K562 (cell line): ENCODE measurements around the gene PRRG4. TPM values are rescaled to one million over a fixed set of nuclear protein-coding genes. Genes with fewer than 3 reads are reported as not detected.

ENCODE experiments used
- EHMT2 ChIP-seq: fragments of 450-650 bp; IDR thresholded peaks from 2 replicates; pipeline ENCODE4 v1.6.1; 2018; ENCODE audit warnings: antibody characterized with exemption
- HDGF ChIP-seq: fragments of 450-650 bp; IDR thresholded peaks from 2 replicates; pipeline ENCODE4 v1.6.1; 2016
- KDM4B ChIP-seq, 2 experiments: fragments of 450-650 bp in 1 of 2; sonication (generic) in 1 of 2; IDR thresholded peaks; 2 replicates each; pipeline ENCODE4 v1.6.1; 2016 to 2017; ENCODE audit warnings: borderline replicate concordance in 2 of 2, antibody characterized with exemption in 1 of 2, low read depth in 1 of 2, mild to moderate bottlenecking in 1 of 2
- RCOR1 ChIP-seq, 2 experiments: IDR thresholded peaks; 2 replicates each; pipeline ENCODE4 v1.6.1; 2012; ENCODE audit warnings: low read depth in 2 of 2, low read length in 2 of 2, borderline replicate concordance in 1 of 2, improper control_type of control experiment in 1 of 2
- ZNF311 ChIP-seq: fragments of 250-450 bp; sonication (Bioruptor Pico); IDR thresholded peaks from 2 replicates; pipeline ENCODE4 v1.4.0; 2020; ENCODE audit warnings: mild to moderate bottlenecking, moderate library complexity
- polyA plus RNA-seq, 8 experiments: library from polyadenylated mRNA; depleted of rRNA in 4 of 8; stranded (reverse) in 5 of 8; unstranded in 3 of 8; fragments of >200 nt; fragmentation: Nextera tagmentation in 2 of 8; fragmentation: Illumina TruSeq in 1 of 8; extraction: Ambion mirVana in 2 of 8; extraction: Trizol in 1 of 8; gene quantifications; 2 replicates each; pipeline versions ENCODE4 v1.2.1 to v1.2.3, GENCODE V29; 2011 to 2014; ENCODE audit warnings: inconsistent platforms in 1 of 8, missing spikeins in 1 of 8
- total RNA-seq, 7 experiments: library from RNA; depleted of rRNA in 6 of 7; stranded (reverse); fragments of >200 nt in 6 of 7; fragmentation: Illumina TruSeq in 2 of 7; extraction: Trizol in 2 of 7; gene quantifications; 2 replicates each; pipeline versions ENCODE4 v1.2.1 to v1.2.3, GENCODE V29; 2011 to 2021; ENCODE audit warnings: low replicate concordance in 1 of 7
- TF ChIP-seq, protein P1 (sequence below): fragments of 200-600 bp; sonication (generic); IDR thresholded peaks from one replicate; pipeline ENCODE4 v1.6.1; 2012; ENCODE audit warnings: mild to moderate bottlenecking, low read depth, low read length, inconsistent platforms
- TF ChIP-seq, protein P2 (sequence below): fragments of 450-650 bp; IDR thresholded peaks from 2 replicates; pipeline ENCODE4 v1.6.1; 2016
- TF ChIP-seq, protein P3 (sequence below), 2 experiments: fragments of 450-650 bp in 1 of 2; sonication (generic) in 1 of 2; formaldehyde crosslinking; conservative IDR thresholded peaks; 2 replicates each; pipeline versions ENCODE4 v1.4.0 to v1.8.1; 2020 to 2022; ENCODE audit warnings: mild to moderate bottlenecking in 1 of 2, missing genetic modification reagents in 1 of 2

PRRG4 gene
- total and polyA plus RNA-seq, 9 of the 15 experiments (the other 6 are each of a cell fraction or from before 2014, with no cell fraction given): not detected

DNA sequence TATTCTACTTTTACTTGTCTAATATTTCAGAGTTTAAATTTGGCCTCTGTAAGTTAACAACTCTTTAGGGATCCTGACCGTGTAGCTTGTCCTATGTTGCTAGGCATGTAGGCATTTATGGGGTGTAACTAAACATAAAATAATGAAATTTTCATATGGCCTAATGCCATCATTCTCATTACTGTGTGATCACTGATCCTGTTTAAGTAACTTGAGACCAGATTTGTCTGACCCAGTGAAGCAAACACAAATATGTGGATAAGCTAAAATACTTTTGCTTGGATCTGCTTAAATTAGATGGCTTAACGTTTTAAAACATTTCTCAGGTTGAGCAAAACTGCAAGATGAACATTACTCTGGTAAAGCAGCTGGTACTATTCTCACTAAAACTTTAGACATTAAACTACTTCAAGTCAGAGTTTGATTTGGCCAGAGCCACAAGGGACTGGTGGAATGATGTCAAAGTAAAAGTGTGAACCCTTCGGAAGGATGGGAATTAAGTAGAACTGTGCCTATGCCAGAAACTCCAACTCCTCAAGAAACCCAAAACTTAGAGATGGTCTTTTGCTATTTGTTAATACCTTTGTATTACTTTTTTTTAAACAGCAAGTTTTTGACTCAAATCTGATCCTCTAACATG, 75.4 kb downstream of the PRRG4 start (continued):
- TF ChIP-seq, protein P1, sequence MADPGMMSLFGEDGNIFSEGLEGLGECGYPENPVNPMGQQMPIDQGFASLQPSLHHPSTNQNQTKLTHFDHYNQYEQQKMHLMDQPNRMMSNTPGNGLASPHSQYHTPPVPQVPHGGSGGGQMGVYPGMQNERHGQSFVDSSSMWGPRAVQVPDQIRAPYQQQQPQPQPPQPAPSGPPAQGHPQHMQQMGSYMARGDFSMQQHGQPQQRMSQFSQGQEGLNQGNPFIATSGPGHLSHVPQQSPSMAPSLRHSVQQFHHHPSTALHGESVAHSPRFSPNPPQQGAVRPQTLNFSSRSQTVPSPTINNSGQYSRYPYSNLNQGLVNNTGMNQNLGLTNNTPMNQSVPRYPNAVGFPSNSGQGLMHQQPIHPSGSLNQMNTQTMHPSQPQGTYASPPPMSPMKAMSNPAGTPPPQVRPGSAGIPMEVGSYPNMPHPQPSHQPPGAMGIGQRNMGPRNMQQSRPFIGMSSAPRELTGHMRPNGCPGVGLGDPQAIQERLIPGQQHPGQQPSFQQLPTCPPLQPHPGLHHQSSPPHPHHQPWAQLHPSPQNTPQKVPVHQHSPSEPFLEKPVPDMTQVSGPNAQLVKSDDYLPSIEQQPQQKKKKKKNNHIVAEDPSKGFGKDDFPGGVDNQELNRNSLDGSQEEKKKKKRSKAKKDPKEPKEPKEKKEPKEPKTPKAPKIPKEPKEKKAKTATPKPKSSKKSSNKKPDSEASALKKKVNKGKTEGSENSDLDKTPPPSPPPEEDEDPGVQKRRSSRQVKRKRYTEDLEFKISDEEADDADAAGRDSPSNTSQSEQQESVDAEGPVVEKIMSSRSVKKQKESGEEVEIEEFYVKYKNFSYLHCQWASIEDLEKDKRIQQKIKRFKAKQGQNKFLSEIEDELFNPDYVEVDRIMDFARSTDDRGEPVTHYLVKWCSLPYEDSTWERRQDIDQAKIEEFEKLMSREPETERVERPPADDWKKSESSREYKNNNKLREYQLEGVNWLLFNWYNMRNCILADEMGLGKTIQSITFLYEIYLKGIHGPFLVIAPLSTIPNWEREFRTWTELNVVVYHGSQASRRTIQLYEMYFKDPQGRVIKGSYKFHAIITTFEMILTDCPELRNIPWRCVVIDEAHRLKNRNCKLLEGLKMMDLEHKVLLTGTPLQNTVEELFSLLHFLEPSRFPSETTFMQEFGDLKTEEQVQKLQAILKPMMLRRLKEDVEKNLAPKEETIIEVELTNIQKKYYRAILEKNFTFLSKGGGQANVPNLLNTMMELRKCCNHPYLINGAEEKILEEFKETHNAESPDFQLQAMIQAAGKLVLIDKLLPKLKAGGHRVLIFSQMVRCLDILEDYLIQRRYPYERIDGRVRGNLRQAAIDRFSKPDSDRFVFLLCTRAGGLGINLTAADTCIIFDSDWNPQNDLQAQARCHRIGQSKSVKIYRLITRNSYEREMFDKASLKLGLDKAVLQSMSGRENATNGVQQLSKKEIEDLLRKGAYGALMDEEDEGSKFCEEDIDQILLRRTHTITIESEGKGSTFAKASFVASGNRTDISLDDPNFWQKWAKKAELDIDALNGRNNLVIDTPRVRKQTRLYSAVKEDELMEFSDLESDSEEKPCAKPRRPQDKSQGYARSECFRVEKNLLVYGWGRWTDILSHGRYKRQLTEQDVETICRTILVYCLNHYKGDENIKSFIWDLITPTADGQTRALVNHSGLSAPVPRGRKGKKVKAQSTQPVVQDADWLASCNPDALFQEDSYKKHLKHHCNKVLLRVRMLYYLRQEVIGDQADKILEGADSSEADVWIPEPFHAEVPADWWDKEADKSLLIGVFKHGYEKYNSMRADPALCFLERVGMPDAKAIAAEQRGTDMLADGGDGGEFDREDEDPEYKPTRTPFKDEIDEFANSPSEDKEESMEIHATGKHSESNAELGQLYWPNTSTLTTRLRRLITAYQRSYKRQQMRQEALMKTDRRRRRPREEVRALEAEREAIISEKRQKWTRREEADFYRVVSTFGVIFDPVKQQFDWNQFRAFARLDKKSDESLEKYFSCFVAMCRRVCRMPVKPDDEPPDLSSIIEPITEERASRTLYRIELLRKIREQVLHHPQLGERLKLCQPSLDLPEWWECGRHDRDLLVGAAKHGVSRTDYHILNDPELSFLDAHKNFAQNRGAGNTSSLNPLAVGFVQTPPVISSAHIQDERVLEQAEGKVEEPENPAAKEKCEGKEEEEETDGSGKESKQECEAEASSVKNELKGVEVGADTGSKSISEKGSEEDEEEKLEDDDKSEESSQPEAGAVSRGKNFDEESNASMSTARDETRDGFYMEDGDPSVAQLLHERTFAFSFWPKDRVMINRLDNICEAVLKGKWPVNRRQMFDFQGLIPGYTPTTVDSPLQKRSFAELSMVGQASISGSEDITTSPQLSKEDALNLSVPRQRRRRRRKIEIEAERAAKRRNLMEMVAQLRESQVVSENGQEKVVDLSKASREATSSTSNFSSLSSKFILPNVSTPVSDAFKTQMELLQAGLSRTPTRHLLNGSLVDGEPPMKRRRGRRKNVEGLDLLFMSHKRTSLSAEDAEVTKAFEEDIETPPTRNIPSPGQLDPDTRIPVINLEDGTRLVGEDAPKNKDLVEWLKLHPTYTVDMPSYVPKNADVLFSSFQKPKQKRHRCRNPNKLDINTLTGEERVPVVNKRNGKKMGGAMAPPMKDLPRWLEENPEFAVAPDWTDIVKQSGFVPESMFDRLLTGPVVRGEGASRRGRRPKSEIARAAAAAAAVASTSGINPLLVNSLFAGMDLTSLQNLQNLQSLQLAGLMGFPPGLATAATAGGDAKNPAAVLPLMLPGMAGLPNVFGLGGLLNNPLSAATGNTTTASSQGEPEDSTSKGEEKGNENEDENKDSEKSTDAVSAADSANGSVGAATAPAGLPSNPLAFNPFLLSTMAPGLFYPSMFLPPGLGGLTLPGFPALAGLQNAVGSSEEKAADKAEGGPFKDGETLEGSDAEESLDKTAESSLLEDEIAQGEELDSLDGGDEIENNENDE: no peak
- no peak for TF ChIP-seq ZNF311 (CRISPR knock-in tag)
- TF ChIP-seq EHMT2: no peak
- TF ChIP-seq, protein P2, sequence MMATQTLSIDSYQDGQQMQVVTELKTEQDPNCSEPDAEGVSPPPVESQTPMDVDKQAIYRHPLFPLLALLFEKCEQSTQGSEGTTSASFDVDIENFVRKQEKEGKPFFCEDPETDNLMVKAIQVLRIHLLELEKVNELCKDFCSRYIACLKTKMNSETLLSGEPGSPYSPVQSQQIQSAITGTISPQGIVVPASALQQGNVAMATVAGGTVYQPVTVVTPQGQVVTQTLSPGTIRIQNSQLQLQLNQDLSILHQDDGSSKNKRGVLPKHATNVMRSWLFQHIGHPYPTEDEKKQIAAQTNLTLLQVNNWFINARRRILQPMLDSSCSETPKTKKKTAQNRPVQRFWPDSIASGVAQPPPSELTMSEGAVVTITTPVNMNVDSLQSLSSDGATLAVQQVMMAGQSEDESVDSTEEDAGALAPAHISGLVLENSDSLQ: no peak
- no peak for TF ChIP-seq HDGF
- TF ChIP-seq, protein P3, sequence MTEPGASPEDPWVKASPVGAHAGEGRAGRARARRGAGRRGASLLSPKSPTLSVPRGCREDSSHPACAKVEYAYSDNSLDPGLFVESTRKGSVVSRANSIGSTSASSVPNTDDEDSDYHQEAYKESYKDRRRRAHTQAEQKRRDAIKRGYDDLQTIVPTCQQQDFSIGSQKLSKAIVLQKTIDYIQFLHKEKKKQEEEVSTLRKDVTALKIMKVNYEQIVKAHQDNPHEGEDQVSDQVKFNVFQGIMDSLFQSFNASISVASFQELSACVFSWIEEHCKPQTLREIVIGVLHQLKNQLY (CRISPR knock-in tag; conservative IDR thresholded peaks at IDR 0.05): no peak
- no peak for TF ChIP-seq KDM4B (IDR thresholded peaks at IDR 0.05; ENCODE audit: borderline replicate concordance in 2 of 2, low read depth in 1 of 2)
- no peak for TF ChIP-seq RCOR1 (IDR thresholded peaks at IDR 0.05; ENCODE audit: borderline replicate concordance in 1 of 2, low read depth in 2 of 2, low read length in 2 of 2)
